NCI-H2227 (cell line): ENCODE results near the gene SAMD3.
"Not testable (repeated sequence)": the region's sequence is repeated elsewhere in the genome, so short reads cannot be mapped to it uniquely, and the experiment has no call there.

Experiments used
- DNase-seq: peaks from one replicate; lab custom pipeline; 2025; ENCODE audit not compliant: unreplicated experiment; lab: John Stamatoyannopoulos, UW

Gene SAMD3, protein sequence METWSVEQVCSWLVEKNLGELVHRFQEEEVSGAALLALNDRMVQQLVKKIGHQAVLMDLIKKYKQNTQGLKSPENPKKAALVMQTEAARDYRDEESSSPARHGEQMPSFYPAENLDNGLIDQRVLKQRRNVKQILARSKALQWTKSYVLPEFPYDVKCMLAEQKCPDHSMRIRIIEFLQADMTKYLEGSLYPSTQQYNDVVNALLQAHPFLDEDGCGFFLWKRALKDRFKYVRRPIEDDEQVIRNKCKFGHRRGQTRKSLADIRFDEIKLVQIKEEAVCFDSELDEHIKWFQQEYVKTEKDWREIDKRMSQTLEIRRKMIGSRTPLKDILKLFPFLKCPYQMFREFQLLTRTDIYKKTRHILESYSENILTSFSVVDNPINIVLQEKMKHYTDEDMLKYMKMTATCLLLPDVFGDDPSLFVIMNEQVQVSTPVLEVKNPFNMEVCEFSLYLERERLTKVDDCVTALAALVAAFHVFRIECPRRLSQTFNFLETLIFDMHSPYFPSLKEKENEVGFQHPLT

DNA sequence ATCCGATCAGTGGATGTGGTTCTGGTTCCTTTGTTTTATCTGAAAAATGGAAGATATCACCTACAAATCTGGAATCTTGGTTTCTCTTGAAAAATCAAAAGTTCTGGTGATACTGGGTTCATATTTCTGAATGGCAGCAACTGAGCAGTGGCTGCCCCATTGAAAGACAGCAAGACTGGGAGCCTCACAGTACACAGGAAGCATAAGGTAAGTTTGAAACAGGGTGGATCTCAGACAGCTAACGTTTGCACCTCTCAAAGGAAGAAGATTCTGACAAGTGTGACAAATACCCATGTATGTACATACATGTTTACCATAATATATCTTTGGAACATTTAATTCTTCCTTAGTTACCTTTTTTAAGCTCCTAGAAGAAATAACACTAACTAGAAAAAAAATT, at the start of gene SAMD3:
Gene SAMD3 (minus strand): TSS at position 177 of the 400 bp plus-strand sequence. CDS start 7,678 bp downstream, outside the sequence.
- DNase-seq, result no peak

DNA sequence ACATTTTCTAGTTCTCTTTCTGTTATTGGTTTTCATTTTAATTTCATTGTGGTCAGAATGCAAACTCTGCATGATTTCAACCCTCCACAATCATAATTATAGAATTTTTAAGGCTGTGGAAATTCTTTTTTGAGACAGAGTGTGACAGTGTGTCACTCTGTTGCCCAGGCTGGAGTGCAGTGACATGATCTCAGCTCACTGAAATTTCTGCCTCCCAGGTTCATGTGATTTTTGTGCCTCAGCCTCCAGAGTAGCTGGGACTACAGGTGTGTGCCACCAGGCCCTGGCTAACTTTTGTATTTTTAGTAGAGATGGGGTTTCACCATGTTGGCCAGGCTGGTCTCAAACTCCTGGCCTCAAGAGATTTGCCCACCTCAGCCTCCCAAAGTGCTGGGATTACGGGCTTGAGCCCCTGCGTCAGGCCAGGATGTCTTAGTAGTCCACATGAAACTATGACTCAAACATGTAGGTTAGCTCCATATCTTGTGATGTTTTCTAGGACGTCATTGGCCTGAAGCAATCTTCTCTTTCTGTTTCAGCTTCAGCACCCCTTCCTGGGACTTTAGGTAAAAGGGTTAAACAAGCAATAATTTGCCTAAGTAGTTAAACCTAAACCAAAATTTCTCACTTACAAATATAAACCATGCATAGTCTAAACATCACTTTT, 47.4 kb upstream of the SAMD3 start:
- DNase-seq, result no peak

DNA sequence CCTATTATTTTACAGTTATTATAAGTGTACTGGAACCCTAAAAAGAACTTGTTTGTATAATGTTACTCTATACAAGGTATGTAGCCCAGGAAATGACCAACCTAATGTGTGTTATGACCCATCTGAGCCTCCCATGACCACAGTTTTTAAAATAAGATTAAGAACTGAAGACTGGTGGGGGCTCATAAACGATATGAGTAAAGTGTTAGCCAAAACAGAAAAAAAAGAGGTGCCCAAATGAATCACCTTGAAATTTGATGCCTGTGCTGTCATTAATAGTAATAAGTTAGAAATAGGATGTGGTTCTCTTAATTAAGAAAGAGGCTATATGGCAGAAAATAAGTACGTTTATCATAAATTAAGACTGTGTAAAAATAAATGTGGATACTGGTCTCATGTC, 42.8 kb upstream of the SAMD3 start:
- DNase-seq, result not testable (repeated sequence)

DNA sequence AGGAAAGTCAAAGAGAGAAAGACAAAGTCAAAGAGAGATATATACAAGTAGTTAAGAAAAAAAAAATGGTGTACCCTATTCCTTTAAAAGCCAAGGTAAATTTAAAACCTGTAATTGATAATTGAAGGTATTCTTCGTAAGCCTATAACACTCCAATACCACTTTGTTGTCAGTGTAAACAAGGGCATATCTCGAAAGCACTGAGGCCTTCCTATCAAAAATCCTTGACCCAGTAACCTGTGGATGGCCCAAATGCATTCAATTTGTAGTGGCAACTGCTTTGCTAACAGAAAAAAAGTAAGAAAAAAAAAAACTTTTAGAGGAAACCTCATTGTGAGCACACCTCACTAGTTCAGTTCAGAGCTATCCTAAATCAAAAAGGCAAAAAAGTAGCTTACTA, 39.3 kb upstream of the SAMD3 start:
- DNase-seq, result no peak

DNA sequence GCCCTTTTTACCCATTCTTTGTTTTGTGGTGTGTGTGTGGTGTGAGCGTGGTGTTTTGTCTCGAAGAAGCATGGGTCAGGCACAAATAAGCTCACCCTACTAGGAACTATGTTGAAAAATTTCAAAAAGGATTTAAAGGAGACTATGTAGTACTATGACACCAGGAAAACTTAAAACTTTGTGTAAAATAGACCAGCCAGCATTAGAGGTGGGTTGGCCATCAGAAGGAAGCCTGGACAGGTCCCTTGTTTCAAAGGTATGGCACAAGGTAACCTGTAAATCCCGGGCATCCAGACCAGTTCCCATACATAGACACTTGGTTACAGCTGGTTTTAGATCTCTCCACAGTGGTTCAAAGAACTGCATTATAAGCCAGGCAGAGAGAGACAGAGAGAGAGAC, 38.8 kb upstream of the SAMD3 start:
- not testable (repeated sequence) for DNase-seq

DNA sequence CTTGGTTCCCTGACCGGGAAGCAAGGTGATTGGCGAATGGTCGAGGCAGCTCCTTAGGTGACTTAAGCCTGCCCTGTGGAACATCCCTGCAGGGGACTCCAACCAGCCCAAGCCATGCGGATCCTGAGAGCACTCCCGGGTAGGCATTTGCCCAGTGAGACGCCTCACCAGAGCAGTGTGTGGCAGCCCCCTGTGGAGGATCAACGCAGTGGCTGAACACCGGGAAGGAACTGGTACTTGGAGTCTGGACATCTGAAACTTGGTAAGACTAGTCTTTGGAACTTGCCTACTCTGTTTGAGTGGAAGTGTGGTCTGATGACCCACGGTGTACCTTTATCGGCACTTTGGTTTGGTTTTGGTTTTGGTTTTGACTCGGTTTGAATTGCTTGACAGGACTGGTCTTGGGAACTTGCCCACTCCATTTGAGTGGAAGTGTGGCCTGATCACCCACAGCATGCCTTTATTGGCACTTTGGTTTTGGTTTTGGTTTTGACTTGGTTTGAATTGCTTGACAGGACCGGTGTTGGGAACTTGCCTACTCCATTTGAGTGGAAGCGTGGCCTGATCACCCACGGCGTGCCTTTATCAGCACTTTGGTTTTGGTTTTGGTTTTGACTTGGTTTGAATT, 38.0 kb upstream of the SAMD3 start:
- DNase-seq, result not testable (repeated sequence)

DNA sequence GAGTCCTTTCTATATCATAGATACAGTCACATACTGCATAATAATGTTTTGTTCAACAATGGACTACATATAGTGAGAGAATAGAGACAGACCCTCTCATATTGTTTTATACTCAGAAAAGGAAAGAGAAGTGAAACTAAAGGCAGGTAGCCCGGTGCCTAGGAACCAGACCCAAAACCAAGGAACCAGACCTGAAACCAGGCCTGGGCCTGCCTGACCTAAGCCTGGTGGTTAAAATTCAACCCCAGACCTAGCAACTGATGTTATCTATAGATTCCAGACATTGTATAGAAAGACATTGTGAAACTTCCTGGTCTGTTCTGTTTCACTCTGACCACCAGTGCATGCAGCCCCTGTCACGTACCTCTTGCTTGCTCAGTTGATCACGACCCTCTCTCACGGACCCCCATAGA, 37.3 kb upstream of the SAMD3 start:
- not testable (repeated sequence) for DNase-seq

DNA sequence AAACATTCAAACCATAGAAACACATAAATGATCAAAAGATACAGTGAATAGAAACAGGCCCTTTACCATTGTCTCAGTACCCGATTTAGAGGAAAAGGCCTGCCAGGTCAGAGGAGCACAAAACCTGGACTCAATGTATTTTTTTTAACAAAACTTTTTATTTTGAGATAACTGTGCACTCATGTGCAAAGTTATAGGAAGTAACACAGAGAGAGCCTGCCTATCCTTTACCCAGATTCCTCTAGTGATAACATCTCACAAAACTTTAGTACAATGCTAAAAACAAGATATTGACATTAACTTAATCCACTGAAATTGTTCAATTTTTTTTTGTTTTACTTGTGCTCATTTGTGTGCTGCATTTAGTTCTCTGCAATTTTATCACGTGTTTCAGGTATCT, 36.8 kb upstream of the SAMD3 start:
- no peak for DNase-seq

DNA sequence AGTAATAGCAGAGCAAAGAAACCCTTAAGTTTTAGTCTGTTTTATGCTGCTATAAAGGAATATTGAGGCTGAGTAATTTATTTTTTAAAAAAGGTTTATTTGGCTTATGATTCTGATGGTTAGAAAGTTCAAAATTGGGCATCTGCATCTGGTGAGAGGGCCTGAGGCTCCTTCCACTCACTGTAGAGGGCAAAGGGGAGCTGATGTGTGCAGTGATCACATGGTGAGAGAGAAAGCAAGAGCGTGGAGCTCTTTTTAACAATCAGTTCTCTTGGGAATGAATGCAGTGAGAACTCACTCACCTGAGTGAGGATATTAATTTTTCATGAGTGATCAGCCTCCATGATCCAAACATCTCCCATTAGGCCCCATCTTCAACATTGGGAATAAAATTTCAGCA, 36.4 kb upstream of the SAMD3 start:
- DNase-seq, result no peak

DNA sequence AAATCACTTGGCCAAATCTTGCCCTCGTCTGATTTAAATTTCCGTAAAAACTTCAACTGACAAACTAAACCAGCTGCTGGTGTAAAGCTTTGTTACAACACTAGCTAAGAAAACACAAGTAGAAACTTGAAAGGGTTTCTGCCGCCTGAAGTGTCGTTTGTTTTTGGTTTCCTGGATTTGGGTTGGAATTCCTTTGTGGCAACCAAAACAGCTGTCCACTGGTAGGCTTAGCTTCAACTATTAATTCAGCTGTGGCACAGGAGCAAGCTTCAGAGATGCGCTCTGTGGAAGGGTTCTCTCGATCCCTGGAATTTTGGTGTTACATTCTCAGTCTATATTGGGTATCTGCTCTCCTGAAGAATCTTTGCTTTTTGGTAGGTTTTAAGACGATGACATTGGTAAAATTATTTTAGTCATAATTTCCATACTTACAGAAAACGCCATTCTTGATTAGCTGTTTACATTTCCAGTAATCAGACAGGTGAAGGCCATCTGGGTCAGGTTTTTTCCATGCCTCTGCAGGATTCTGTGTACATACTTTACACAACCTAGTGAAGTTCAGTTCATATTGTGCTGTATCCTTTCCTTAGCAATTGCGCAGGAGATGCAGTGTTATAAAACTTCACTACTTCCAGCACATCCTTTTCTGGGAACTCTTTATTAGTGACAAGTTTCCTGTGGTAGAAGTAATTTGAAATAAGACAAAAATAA, 29.9 kb upstream of the SAMD3 start:
- no peak for DNase-seq

DNA sequence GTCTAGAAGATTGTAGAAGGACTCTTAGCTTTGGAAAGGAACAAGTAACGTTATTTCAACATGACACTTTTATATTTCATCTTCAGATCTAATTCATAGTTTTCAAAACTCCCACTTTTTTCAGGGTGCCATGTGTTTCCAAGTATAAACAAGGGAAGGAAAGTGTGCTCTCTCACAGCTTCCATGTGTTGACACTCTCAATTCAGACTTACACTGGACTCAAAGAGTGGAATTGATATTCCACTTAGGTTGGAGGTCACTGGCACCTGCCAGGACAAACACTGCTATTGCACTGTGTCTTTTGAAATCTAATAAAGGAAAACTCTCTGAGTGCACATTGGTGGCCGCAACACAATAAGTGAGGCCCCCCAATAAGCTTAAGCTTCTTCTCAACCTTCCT, 22.5 kb upstream of the SAMD3 start:
- no peak for DNase-seq

DNA sequence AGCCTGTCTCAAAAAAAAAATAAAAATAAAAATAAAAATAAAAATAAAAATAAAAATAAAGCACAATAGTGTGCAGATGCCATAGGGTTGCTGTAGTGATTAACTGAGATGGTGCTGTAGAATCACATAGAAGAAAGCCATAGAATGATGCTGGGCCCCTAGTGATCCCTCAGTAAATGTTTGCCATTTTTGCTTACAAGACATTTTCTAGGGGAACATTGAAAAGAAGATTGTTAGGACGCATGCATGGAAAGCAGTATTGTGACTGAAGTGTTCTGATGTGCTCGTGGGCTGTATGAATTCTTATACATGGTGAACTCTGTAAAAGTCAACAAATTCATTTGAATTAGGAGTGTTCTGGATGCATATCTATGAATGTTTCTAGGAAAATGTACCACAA, 22.0 kb upstream of the SAMD3 start:
- no peak for DNase-seq

DNA sequence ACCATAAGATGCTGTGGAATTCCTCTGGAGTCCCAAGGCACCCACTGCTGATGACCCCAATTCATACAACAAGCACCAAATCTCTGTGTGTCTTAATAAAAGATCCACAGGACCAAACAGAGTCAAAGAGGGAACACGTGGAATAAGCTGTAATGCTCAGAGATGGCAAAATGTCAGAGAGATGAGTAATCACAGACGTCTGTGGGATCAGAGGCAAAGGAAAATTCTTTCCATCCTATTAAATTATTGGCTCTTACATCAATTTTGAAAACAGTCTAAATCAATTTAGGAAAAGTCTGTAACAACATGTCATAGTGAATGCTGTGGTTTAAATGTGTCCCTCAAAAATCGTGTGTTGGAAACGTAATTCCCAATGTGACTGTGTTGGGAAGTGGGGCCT, 17.5 kb upstream of the SAMD3 start:
- no peak for DNase-seq

DNA sequence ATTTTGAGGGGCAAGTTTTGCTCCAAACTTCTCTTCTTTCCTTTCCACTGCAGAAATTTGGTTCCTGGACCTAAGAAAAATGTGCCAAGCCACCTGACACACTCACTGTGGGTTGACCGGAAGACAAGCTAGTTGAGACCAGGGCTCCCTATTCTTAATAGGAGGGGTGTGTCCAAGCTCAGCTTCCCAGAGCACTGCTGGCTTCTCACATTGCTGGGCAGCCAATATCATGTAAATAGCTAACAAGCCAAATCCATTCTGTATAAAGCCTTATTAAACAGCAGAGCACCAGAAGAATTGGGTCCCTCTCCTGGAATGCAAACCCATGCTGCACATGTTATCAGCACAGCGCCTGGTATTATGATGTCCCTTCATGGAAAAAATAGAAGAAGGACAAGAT, 17.0 kb upstream of the SAMD3 start:
- DNase-seq, result no peak

DNA sequence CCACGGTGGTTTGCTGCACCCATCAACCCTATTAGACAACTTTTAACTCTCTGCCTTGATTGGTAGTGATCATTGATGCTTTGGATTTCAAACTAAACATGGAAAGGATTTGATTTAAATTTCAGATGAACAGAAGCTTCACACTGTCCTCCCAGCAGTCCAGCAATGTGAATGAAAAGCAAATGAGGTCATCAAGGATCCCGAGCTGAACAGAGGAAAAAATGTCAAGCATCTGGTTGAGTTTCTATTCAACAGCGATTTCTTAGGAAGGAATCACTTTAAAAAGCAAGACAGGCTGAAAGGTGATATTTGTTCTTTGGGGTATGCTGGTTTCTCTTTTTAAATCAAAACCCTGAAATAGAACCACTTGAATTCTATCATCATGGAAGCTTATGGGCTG, 10.6 kb upstream of the SAMD3 start:
- DNase-seq, result no peak

DNA sequence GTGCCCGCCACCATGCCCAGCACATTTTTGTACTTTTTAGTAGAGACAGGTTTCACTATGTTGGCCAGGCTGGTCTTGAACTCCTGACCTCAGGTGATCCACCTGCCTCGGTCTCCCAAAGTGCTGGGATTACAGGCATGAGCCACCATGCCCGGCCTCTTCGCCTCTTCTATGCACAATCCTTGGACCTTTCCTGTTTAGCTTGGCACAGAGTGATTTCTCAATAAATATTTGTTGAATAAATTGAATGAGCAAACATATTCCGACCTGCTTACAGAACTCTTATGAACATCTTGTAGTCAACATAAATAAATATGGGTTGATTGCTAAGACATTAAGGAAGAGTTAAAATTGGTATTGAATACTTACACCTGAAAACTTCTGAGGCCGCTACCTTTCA, 7.8 kb upstream of the SAMD3 start:
- not testable (repeated sequence) for DNase-seq

DNA sequence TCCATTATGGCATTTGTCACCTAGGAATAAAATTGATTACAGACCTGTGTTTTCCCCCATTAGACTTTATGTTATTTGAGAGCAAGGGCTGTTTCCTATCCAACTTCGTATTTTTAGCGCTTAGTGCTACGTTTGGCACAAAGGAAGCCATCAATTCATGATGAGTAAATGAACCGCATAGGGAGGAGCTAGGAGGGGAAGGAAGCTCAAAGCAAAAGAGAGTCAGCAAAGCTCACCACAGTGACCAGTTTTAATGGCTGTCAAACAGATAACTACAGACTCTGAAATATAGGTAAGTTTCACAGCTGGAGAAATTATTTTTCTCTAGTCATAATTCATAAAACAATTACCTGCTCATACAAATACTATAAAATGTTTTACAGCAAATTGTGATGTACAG, 6.9 kb upstream of the SAMD3 start:
- DNase-seq, result no peak

DNA sequence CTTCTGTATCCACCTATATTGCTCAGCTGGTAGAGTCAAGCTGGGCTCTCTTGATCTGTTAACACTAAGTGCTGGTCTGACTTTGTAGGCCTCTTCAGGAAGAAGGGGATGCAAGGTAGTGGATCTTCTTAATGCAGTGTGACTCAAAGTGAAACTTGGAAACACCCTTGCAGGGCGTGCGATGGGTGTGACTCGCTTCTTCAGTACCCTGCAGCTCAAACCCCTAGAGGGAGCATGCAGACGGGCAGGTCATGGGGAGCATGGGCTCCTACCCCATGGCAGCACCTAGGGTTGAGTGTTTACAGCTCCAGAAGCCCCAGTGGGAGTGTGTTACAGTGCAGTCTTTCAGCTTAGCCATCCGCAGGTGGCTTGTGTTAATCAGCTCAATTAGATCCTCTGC, 757 bp upstream of the SAMD3 start:
- no peak for DNase-seq

DNA sequence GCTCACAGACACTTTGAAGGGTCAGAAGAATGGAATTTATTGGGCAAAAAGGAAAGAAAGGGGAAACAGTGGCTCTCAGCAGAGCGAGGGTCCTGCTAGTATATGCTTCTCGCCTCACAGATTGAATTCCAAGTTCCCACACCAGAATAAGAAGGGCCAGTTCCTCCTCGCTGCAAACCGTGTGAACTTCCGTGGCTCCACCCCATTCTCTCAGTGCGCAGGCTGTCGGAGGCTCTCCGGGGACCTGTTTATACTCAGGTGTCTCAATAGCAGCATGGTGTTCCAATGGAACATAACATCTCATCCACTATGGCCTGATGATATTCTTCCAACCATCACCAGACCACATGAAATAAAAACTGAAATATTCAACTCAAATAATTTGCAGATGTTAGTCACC, 4.6 kb downstream of the SAMD3 start:
- no peak for DNase-seq

DNA sequence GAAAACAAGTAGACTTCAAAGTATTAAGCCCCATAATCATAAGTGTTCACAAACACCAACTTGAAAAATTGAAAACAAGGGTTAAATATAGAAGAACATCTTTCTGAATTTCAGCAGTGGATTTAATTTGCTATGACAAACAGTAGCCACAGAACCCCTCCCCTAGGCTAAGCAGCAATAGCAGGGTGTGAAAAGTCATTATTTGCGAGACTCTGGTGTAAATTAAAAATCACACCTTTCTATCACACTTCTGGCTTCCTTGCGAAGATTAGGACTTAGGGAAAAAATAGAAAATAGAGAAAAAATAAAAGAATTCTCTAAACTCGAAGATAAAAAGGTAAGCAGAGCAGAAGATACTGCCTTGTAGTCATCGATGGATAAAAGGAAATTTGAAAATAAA, 6.1 kb downstream of the SAMD3 start:
- no peak for DNase-seq

DNA sequence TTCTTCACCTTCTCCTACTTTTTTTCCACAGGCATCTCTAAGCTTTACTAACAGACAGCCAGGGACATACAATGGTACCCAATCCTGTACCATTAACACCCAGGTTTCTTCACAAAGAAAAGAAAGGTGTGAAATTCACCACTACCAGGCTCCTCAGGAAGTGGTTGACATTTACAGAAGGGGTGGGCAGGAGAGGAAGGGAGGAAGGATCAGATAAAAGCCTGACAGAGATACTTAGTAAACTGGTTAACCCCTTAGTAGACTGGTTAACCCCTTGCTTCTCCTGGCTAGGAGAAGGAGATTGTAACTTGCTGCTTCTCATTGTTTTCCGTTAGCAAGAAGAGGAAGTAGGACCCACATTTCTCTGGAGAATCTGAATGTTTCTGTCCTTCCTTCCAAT, 7.2 kb downstream of the SAMD3 start:
- no peak for DNase-seq
